NT2/D1 (cell line): ENCODE results near the gene FAM169A.
"Not testable (repeated sequence)": the region's sequence is repeated elsewhere in the genome, so short reads cannot be mapped to it uniquely, and the experiment has no call there.

Source experiments
- DNase-seq: peaks from one replicate; pipeline ENCODE4 v3.0.0-alpha.2; 2011; ENCODE audit warnings: low read depth, low spot score
- H3K27me3 ChIP-seq: 2 replicates; pipeline ENCODE4 v1.6.0; 2011; ENCODE audit warnings: mild to moderate bottlenecking; ENCODE audit not compliant: insufficient read length, insufficient read depth
- H3K36me3 ChIP-seq: 2 replicates; pipeline ENCODE4 v1.6.1; 2011; ENCODE audit warnings: mild to moderate bottlenecking, low read length, mixed read lengths; ENCODE audit not compliant: insufficient read depth, insufficient read length
- H3K4me1 ChIP-seq: 2 replicates; pipeline ENCODE4 v1.5.1; 2011; ENCODE audit not compliant: insufficient read depth, insufficient read length
- H3K4me3 ChIP-seq: 2 replicates; pipeline ENCODE4 v1.5.1; 2011; ENCODE audit warnings: low read depth; ENCODE audit not compliant: insufficient read length
- H3K9ac ChIP-seq: 2 replicates; pipeline ENCODE4 v1.6.0; 2011; ENCODE audit warnings: low read depth; ENCODE audit not compliant: insufficient read length
- H3K9me3 ChIP-seq: 2 replicates; pipeline ENCODE4 v1.5.1; 2011; ENCODE audit warnings: mild to moderate bottlenecking, low read length; ENCODE audit not compliant: insufficient read depth
- SUZ12 ChIP-seq: IDR thresholded peaks from 2 replicates; pipeline ENCODE4 v1.6.1; 2011; ENCODE audit not compliant: insufficient read length, insufficient read depth; ENCODE audit errors: extremely low read depth
- YY1 ChIP-seq: IDR thresholded peaks from 2 replicates; pipeline ENCODE4 v1.6.1; 2011; ENCODE audit not compliant: insufficient read length, insufficient read depth
- ZNF274 ChIP-seq: IDR thresholded peaks from 2 replicates; pipeline ENCODE4 v1.6.1; 2011; ENCODE audit warnings: mild to moderate bottlenecking, low read depth, low read length

Gene FAM169A

DNA sequence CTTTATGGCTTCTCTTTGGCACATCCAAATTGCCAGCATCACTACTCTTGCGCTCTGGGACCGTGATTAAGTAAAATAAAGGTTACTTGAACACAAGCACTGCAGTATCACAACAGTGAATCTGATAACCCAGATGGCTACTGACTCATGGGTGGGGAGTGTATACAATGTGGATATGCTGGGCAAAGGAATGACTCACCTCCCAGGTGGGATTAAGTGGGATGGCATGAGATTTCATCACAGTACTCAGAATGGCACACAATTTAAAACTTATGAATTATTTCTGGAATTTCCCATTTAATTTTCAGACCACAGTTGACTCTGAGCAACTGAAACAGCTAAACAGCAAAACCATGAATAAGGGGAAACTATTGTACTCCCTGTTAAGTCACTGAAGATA, 103.6 kb downstream of the FAM169A start:
- H3K4me1 ChIP-seq = no peaks in the 10 kb centered on the region
- no peak overlapping the region for H3K9ac ChIP-seq

DNA sequence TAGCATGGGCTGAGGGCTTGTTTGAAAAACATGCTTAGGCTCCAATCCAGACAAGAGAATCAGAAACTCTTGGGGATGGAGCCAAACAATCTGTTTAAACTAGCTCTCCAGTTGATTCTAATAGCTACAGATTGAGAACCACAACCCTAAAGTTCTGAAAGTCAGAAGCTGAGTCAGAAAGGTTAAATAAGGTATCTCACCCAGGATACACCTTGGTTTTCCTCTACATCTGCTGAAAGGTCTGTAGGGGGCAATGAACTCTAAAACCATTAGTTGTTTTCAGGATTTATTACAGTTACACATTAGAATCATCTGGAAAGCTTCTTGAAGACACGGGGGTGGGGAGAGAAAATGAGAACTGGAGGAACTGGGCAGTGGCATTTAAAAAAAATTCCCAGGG, 104.9 kb downstream of the FAM169A start:
- no peak for TF ChIP-seq ZNF274
- TF ChIP-seq SUZ12 = no peak
- no peak for TF ChIP-seq YY1
- Histone ChIP-seq H3K9ac (no peak overlapping the region), H3K36me3 (peaks cover 53% of the 10 kb centered on the region), H3K4me1 (no peaks in the 10 kb centered on the region), H3K9me3 (no peaks in the 10 kb centered on the region), H3K4me3 (no peak overlapping the region), H3K27me3 (no peaks in the 10 kb centered on the region)
- no peak for DNase-seq

More for the DNA sequence above, 103.6 kb downstream of the FAM169A start:
- H3K27me3 ChIP-seq = no peaks in the 10 kb centered on the region
- no peak overlapping the region for H3K4me3 ChIP-seq
- TF ChIP-seq SUZ12 = no peak
- TF ChIP-seq ZNF274 = no peak
- TF ChIP-seq YY1 = no peak
- peaks cover 43% of the 10 kb centered on the region for H3K36me3 ChIP-seq
- H3K9me3 ChIP-seq = no peaks in the 10 kb centered on the region
- DNase-seq = no peak

DNA sequence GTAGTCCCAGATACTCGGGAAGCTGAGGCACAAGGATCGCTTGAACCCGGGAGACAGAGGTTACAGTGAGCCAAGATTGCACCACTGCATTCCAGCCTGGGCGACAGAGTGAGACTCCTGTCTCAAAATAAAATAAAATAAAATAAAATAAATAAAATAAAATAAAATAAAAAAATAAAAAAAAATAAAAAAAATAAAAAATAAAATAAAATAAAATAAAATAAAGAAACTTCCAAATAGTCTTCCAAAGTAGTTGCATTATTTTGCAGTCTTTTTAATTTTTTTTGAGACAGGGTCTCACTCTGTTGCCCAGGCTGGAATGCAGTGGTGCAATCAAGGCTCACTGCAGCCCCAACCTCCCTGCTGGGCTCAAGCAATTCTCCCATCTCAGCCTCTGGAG, 117.4 kb downstream of the FAM169A start:
- not testable (repeated sequence) for H3K4me3 ChIP-seq, H3K4me1 ChIP-seq, H3K27me3 ChIP-seq, H3K9ac ChIP-seq, DNase-seq, H3K9me3 ChIP-seq
- peaks cover 39% of the 10 kb centered on the region for H3K36me3 ChIP-seq

DNA sequence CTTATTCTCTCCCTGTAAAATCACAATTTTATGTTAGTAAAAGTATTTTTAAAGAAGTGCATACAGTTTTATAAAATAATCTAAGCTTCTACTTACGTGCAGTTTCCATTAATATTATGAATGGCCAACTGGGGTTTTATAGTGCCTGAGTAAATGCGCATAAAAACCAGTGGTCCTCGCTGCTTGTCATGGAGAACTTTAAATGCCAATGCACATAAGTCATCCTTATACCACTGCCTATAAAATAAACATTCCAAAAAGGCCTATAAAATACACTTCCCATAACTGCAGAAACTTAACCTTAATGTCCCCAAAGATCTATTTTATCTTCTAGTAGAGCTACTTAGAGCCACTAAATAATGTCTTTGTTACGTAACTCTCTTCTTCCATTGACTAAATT, 127.8 kb downstream of the FAM169A start:
- TF ChIP-seq YY1 (no peak), ZNF274 (no peak), SUZ12 (no peak)
- Histone ChIP-seq H3K4me3 (no peak overlapping the region), H3K27me3 (no peaks in the 10 kb centered on the region)

DNA sequence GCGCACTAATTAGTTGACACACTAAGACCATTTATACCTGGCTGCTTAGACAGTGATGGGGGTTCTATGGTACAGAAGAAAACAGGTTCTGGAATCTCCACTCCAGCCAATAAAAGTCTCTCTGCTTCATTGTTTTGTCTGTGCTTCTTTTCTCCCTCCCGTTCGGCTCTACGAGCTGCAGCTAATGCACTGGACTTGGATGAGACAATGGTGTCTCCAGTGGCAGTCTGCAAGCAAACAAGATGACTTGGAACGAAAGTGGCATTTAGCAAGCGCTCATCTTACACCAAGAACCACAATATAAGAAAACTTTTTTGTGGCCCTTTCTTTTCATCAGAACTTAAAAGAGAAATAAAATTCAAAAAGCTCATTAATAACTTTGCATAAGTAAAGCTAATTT, 129.4 kb downstream of the FAM169A start:
- Histone ChIP-seq H3K4me3 (no peak overlapping the region), H3K27me3 (no peaks in the 10 kb centered on the region), H3K4me1 (no peaks in the 10 kb centered on the region), H3K9ac (no peak overlapping the region), H3K36me3 (peaks cover 49% of the 10 kb centered on the region), H3K9me3 (no peaks in the 10 kb centered on the region)
- DNase-seq = no peak
- TF ChIP-seq YY1 (no peak), ZNF274 (no peak), SUZ12 (no peak)

More for the DNA sequence above, 127.8 kb downstream of the FAM169A start:
- peaks cover 48% of the 10 kb centered on the region for H3K36me3 ChIP-seq
- DNase-seq = no peak
- no peaks in the 10 kb centered on the region for H3K9me3 ChIP-seq
- H3K9ac ChIP-seq = no peak overlapping the region
- no peaks in the 10 kb centered on the region for H3K4me1 ChIP-seq
